Fibroblast of lung (primary cell): Measurements from ENCODE around the gene TTF2. TPM values are rescaled to one million over a fixed set of nuclear protein-coding genes. Genes with fewer than 3 reads are reported as not detected.

ENCODE experiments used
- DNase-seq, 2 donors: peaks; one replicate each; pipeline versions ENCODE4 v3.0.0 to v3.0.0-alpha.2; 2010; ENCODE audit warnings: low read depth in 2 of 2
- H2AFZ ChIP-seq: 2 replicates; pipeline ENCODE4 v1.5.1; 2012; ENCODE audit warnings: low read length, control low read depth, inconsistent platforms
- H3K27ac ChIP-seq: 2 replicates; pipeline ENCODE4 v1.5.1; 2011; ENCODE audit warnings: low read length, control low read depth; ENCODE audit not compliant: insufficient read depth
- H3K27me3 ChIP-seq: 2 replicates; pipeline ENCODE4 v1.5.1; 2011; ENCODE audit warnings: mild to moderate bottlenecking, low read length; ENCODE audit not compliant: control insufficient read depth, insufficient read depth
- H3K36me3 ChIP-seq: 2 replicates; pipeline ENCODE4 v1.5.1; 2011; ENCODE audit warnings: low read length; ENCODE audit not compliant: control insufficient read depth, insufficient read depth
- H3K4me1 ChIP-seq: 2 replicates; pipeline ENCODE4 v1.5.1; 2011; ENCODE audit warnings: low read length; ENCODE audit not compliant: control insufficient read depth, insufficient read depth; ENCODE audit errors: extremely low read depth
- H3K4me2 ChIP-seq: 2 replicates; pipeline ENCODE4 v1.5.1; 2011; ENCODE audit warnings: low read length, control low read depth; ENCODE audit not compliant: insufficient read depth; ENCODE audit errors: extremely low read depth
- H3K4me3 ChIP-seq, 4 experiments: fragments of 200-600 bp in 1 of 4; sonication (generic) in 1 of 4; replicated peaks in 1 of 4; 2 replicates each; pipeline ENCODE4 v1.5.1; 2011 to 2016; ENCODE audit warnings: low read length in 4 of 4, low read depth in 3 of 4, mild to moderate bottlenecking in 3 of 4, control low read depth in 2 of 4, inconsistent platforms in 1 of 4, mixed read lengths in 1 of 4; ENCODE audit not compliant: insufficient read depth in 1 of 4; ENCODE audit errors: control extremely low read depth in 1 of 4
- H3K79me2 ChIP-seq: 2 replicates; pipeline ENCODE4 v1.5.1; 2012; ENCODE audit warnings: mild to moderate bottlenecking, low read length, inconsistent platforms; ENCODE audit not compliant: control insufficient read depth, insufficient read depth
- H3K9ac ChIP-seq: 2 replicates; pipeline ENCODE4 v1.5.1; 2011; ENCODE audit warnings: mild to moderate bottlenecking, low read length, control low read depth; ENCODE audit not compliant: insufficient read depth
- H3K9me3 ChIP-seq: 2 replicates; pipeline ENCODE4 v1.5.1; 2012; ENCODE audit warnings: low read depth, low read length; ENCODE audit not compliant: control insufficient read depth, insufficient read depth
- H4K20me1 ChIP-seq: 2 replicates; pipeline ENCODE4 v1.5.1; 2011; ENCODE audit warnings: low read length; ENCODE audit not compliant: control insufficient read depth, insufficient read depth; ENCODE audit errors: extremely low read depth
- CTCF ChIP-seq, 2 donors: IDR thresholded peaks in 1 of 2; conservative IDR thresholded peaks in 1 of 2; 1 replicate in 1 of 2; 2 replicates in 1 of 2; pipeline ENCODE4 v1.5.1; 2011 to 2012; ENCODE audit warnings: low read length in 2 of 2, control low read depth in 1 of 2, inconsistent platforms in 1 of 2, low read depth in 1 of 2, mild to moderate bottlenecking in 1 of 2
- EZH2 ChIP-seq: IDR thresholded peaks from 2 replicates; pipeline ENCODE4 v1.5.1; 2012; ENCODE audit warnings: low read length, control low read depth, mild to moderate bottlenecking; ENCODE audit errors: missing control alignments
- polyA plus RNA-seq, 2 donors: library from polyadenylated mRNA; depleted of rRNA in 1 of 2; stranded (reverse) in 1 of 2; unstranded in 1 of 2; fragments of >200 nt; gene quantifications; 2 replicates each; pipeline ENCODE4 v1.2.1, GENCODE V29; 2011 to 2012; ENCODE audit warnings: missing spikeins in 1 of 2
- total RNA-seq: library from RNA; depleted of rRNA; stranded (reverse); fragments of >200 nt; gene quantifications from 2 replicates; pipeline ENCODE4 v1.2.1, GENCODE V29; 2014

The TTF2 gene
- total and polyA plus RNA-seq, 2 donors (not counting 1 experiment from before 2014, with no cell fraction given) = 10.0 to 13.2 TPM

GRCh38 chr1:117105722-117106121 is 45.6 kb downstream of the TTF2 start:
- H4K20me1 ChIP-seq = no peaks in the 10 kb centered on the region
- H3K4me3 ChIP-seq = no peak overlapping the region

GRCh38 chr1:117106478-117106877 is 46.4 kb downstream of the TTF2 start:
- H3K4me2 ChIP-seq = no peak overlapping the region
- DNase-seq = no peak
- TF ChIP-seq CTCF (conservative IDR thresholded peaks at IDR 0.05 in 1 of 2, IDR thresholded peaks at IDR 0.05 in 1 of 2; ENCODE audit: low read depth in 1 of 2, low read length in 2 of 2) (no peak), EZH2 (no peak)

More at GRCh38 chr1:117105722-117106121, 45.6 kb downstream of the TTF2 start:
- no peak for DNase-seq
- no peak for TF ChIP-seq EZH2
- TF ChIP-seq CTCF (conservative IDR thresholded peaks at IDR 0.05 in 1 of 2, IDR thresholded peaks at IDR 0.05 in 1 of 2; ENCODE audit: low read depth in 1 of 2, low read length in 2 of 2) = no peak
- no peak overlapping the region for H3K27ac ChIP-seq
- no peak overlapping the region for H2AFZ ChIP-seq
- no peaks in the 10 kb centered on the region for H3K4me1 ChIP-seq
- H3K27me3 ChIP-seq = no peaks in the 10 kb centered on the region
- H3K36me3 ChIP-seq = peaks cover 3% of the 10 kb centered on the region
- H3K9me3 ChIP-seq = no peaks in the 10 kb centered on the region
- H3K9ac ChIP-seq = no peak overlapping the region
- no peaks in the 10 kb centered on the region for H3K79me2 ChIP-seq
- no peak overlapping the region for H3K4me2 ChIP-seq

GRCh38 chr1:117107364-117107763 is 47.2 kb downstream of the TTF2 start:
- H2AFZ ChIP-seq = no peak overlapping the region
- no peaks in the 10 kb centered on the region for H3K9me3 ChIP-seq
- H3K4me1 ChIP-seq = no peaks in the 10 kb centered on the region
- no peaks in the 10 kb centered on the region for H3K27me3 ChIP-seq
- no peak overlapping the region for H3K9ac ChIP-seq
- DNase-seq = no peak
- H3K4me2 ChIP-seq = no peak overlapping the region
- no peak overlapping the region for H3K4me3 ChIP-seq
- no peaks in the 10 kb centered on the region for H3K79me2 ChIP-seq
- H3K27ac ChIP-seq = no peak overlapping the region
- H3K36me3 ChIP-seq = peaks cover 3% of the 10 kb centered on the region
- H4K20me1 ChIP-seq = no peaks in the 10 kb centered on the region
- no peak for TF ChIP-seq CTCF (conservative IDR thresholded peaks at IDR 0.05 in 1 of 2, IDR thresholded peaks at IDR 0.05 in 1 of 2; ENCODE audit: low read depth in 1 of 2, low read length in 2 of 2)
- no peak for TF ChIP-seq EZH2

More at GRCh38 chr1:117106478-117106877, 46.4 kb downstream of the TTF2 start:
- Histone ChIP-seq H3K27me3 (no peaks in the 10 kb centered on the region), H3K4me1 (no peaks in the 10 kb centered on the region), H3K9me3 (no peaks in the 10 kb centered on the region), H3K27ac (no peak overlapping the region), H4K20me1 (no peaks in the 10 kb centered on the region), H3K36me3 (peaks cover 3% of the 10 kb centered on the region), H2AFZ (no peak overlapping the region), H3K4me3 (no peak overlapping the region), H3K9ac (no peak overlapping the region), H3K79me2 (no peaks in the 10 kb centered on the region)
